ENCODE measurements around the gene HSPA1A. TPM values are rescaled to one million over a fixed set of nuclear protein-coding genes. Genes with fewer than 3 reads are reported as not detected.
A peak's percentile ranks its signal among the peaks of the same experiment; 100 is the strongest.

Gene HSPA1A
- total RNA-seq, 1 experiment from 2014 or later = 77.3 TPM

GRCh38 chr6:31768363-31769257, 46.7 kb upstream of the HSPA1A start:
- Mint-ChIP-seq H3K4me3 (ENCODE audit: unreplicated experiment) (no peak overlapping the region), H3K4me1 (ENCODE audit: low read depth, unreplicated experiment) (peaks cover 12% of the 10 kb centered on the region), H3K9me3 (ENCODE audit: unreplicated experiment) (no peaks in the 10 kb centered on the region), H3K27ac (ENCODE audit: unreplicated experiment) (no peak overlapping the region), H3K36me3 (ENCODE audit: insufficient read depth, unreplicated experiment) (peaks cover 5% of the 10 kb centered on the region), H3K27me3 (ENCODE audit: insufficient read depth, unreplicated experiment) (no peaks in the 10 kb centered on the region)
- no peak overlapping the region for H3K4me3 ChIP-seq (ENCODE audit: low read depth, low read length)
- 0 out of 2 replicates have a peak, but pooled peaks cover 1% of the 10 kb centered on the region for H3K36me3 ChIP-seq (ENCODE audit: control insufficient read depth, insufficient read depth, low read length)
- CTCF ChIA-PET = interaction anchor here (1.3 to 2.5 kb wide), 5 partner anchors 23 to 88 kb away, joined by 4 to 32 read pairs (median 14); partner anchors contain the start of genes DDAH2, LY6G5C and MSH5
- H3K27me3 ChIP-seq (replicated peaks; ENCODE audit: control insufficient read depth, insufficient read depth, low read length) = no peaks in the 10 kb centered on the region
- peaks cover 15% of the 10 kb centered on the region for H3K4me1 ChIP-seq
- no peaks in the 10 kb centered on the region for H3K9me3 ChIP-seq
- POLR2A ChIA-PET = interaction anchor here (1.3 to 1.8 kb wide), 3 partner anchors 28 to 39 kb away, joined by 6 to 10 read pairs (median 8); partner anchors contain the start of genes DDAH2 and MSH5
- DNase-seq = no peak
- TF ChIP-seq CTCF (IDR thresholded peaks at IDR 0.05; ENCODE audit: insufficient read depth in 1 of 2, low read depth in 1 of 2, low read length in 1 of 2, severe bottlenecking in 1 of 2, unreplicated experiment in 1 of 2) = no peak
- intact Hi-C loops (cut with micrococcal nuclease; ENCODE audit: unreplicated experiment) = loop anchor here (1.0 kb wide), 3 partner anchors 39 to 95 kb away; partner anchors contain the start of gene DDAH2
- no TSS peak for BruUV-seq (replicated peaks)

- Mint-ChIP-seq H3K4me3 (ENCODE audit: unreplicated experiment) (no peak overlapping the region), H3K9me3 (ENCODE audit: unreplicated experiment) (no peaks in the 10 kb centered on the region), H3K4me1 (ENCODE audit: low read depth, unreplicated experiment) (peaks cover 8% of the 10 kb centered on the region), H3K27ac (ENCODE audit: unreplicated experiment) (no peak overlapping the region), H3K36me3 (ENCODE audit: insufficient read depth, unreplicated experiment) (no peaks in the 10 kb centered on the region), H3K27me3 (ENCODE audit: insufficient read depth, unreplicated experiment) (no peaks in the 10 kb centered on the region)
- CTCF ChIA-PET = interaction anchor here (0.5 to 2.5 kb wide), 26 partner anchors 9 to 189 kb away, joined by 3 to 32 read pairs (median 4); partner anchors contain the start of genes ABHD16A, C6orf47, DDAH2 and HSPA1B
- peak; percentile 85 to 87 for TF ChIP-seq CTCF (IDR thresholded peaks at IDR 0.05; ENCODE audit: insufficient read depth in 1 of 2, low read depth in 1 of 2, low read length in 1 of 2, severe bottlenecking in 1 of 2, unreplicated experiment in 1 of 2)
- Histone ChIP-seq H3K27me3 (replicated peaks; ENCODE audit: control insufficient read depth, insufficient read depth, low read length) (no peaks in the 10 kb centered on the region), H3K36me3 (ENCODE audit: control insufficient read depth, insufficient read depth, low read length) (no peaks in the 10 kb centered on the region), H3K9me3 (no peaks in the 10 kb centered on the region), H3K4me1 (peaks cover 15% of the 10 kb centered on the region), H3K4me3 (ENCODE audit: low read depth, low read length) (no peak overlapping the region)
- no TSS peak for BruUV-seq (replicated peaks)
- POLR2A ChIA-PET = interaction anchor here (0.6 to 1.8 kb wide), 4 partner anchors 20 to 40 kb away, joined by 3 to 10 read pairs (median 7); partner anchors contain the start of genes DDAH2 and MSH5
- intact Hi-C loops (cut with micrococcal nuclease; ENCODE audit: unreplicated experiment) = loop anchor here (1.0 kb wide), 3 partner anchors 41 to 93 kb away; partner anchors contain the start of gene DDAH2
- DNase-seq = peak; percentile 85 to 89
Observed at GRCh38 chr6:31769684-31770371, 45.5 kb upstream of the HSPA1A start.

- Histone ChIP-seq H3K36me3 (ENCODE audit: control insufficient read depth, insufficient read depth, low read length) (no peaks in the 10 kb centered on the region), H3K4me3 (ENCODE audit: low read depth, low read length) (no peak overlapping the region), H3K4me1 (peaks cover 15% of the 10 kb centered on the region), H3K27me3 (replicated peaks; ENCODE audit: control insufficient read depth, insufficient read depth, low read length) (no peaks in the 10 kb centered on the region), H3K9me3 (no peaks in the 10 kb centered on the region)
- Mint-ChIP-seq H3K4me1 (ENCODE audit: low read depth, unreplicated experiment) (peaks cover 8% of the 10 kb centered on the region), H3K4me3 (ENCODE audit: unreplicated experiment) (no peak overlapping the region), H3K36me3 (ENCODE audit: insufficient read depth, unreplicated experiment) (no peaks in the 10 kb centered on the region), H3K27me3 (ENCODE audit: insufficient read depth, unreplicated experiment) (no peaks in the 10 kb centered on the region), H3K27ac (ENCODE audit: unreplicated experiment) (no peak overlapping the region), H3K9me3 (ENCODE audit: unreplicated experiment) (no peaks in the 10 kb centered on the region)
- ChIA-PET CTCF (interaction anchor here (1.4 to 2.5 kb wide), 4 partner anchors 32 to 57 kb away, joined by 3 to 32 read pairs (median 17); partner anchors contain the start of genes DDAH2, HSPA1B and MSH5), POLR2A (interaction anchor here (0.6 to 0.7 kb wide), 2 partner anchors 25 to 30 kb away, joined by 3 to 4 read pairs; no protein-coding TSS in a partner anchor)
- DNase-seq = no peak
- no TSS peak for BruUV-seq (replicated peaks)
- no peak for TF ChIP-seq CTCF (IDR thresholded peaks at IDR 0.05; ENCODE audit: insufficient read depth in 1 of 2, low read depth in 1 of 2, low read length in 1 of 2, severe bottlenecking in 1 of 2, unreplicated experiment in 1 of 2)
- intact Hi-C loops (cut with micrococcal nuclease; ENCODE audit: unreplicated experiment) = no loop called here
Observed at GRCh38 chr6:31770860-31771259, 44.5 kb upstream of the HSPA1A start.

All from Caco-2 (cell line).